COLO668 (cell line): ENCODE data around the gene PAX5.
A peak's percentile ranks its signal among the peaks of the same experiment; 100 is the strongest.

ENCODE experiments used
- DNase-seq: peaks from one replicate; lab custom pipeline; 2025; ENCODE audit not compliant: unreplicated experiment; lab: John Stamatoyannopoulos, UW

Gene PAX5

GRCh38 chr9:36988848-36989247 is 45.2 kb downstream of the PAX5 start:
- no peak for DNase-seq

GRCh38 chr9:36987891-36988290 is 46.2 kb downstream of the PAX5 start:
- no peak for DNase-seq

GRCh38 chr9:36987409-36987808 is 46.7 kb downstream of the PAX5 start:
- no peak for DNase-seq

- no peak for DNase-seq
These were observed 47.3 kb downstream of the PAX5 start for GRCh38 chr9:36986468-36987408.

- no peak for DNase-seq
These were observed 48.1 kb downstream of the PAX5 start for GRCh38 chr9:36985769-36986467.

GRCh38 chr9:36985061-36985768 is 48.9 kb downstream of the PAX5 start:
- DNase-seq = no peak

- peak; percentile 54 for DNase-seq
These were observed 53.7 kb downstream of the PAX5 start for GRCh38 chr9:36980148-36980974.

- DNase-seq = no peak
These were observed 57.6 kb downstream of the PAX5 start for GRCh38 chr9:36976371-36977030.

- DNase-seq = no peak
These were observed 59.3 kb downstream of the PAX5 start for GRCh38 chr9:36974731-36975130.

GRCh38 chr9:36971935-36972488 is 62.1 kb downstream of the PAX5 start:
- DNase-seq = no peak

GRCh38 chr9:36970007-36970888 is 63.8 kb downstream of the PAX5 start:
- peak; percentile 9 for DNase-seq

GRCh38 chr9:36969216-36969771 is 64.8 kb downstream of the PAX5 start:
- DNase-seq = no peak

- DNase-seq = no peak
These were observed 65.4 kb downstream of the PAX5 start for GRCh38 chr9:36968574-36969215.

- DNase-seq = no peak
These were observed 66.1 kb downstream of the PAX5 start for GRCh38 chr9:36967997-36968396.

GRCh38 chr9:36966371-36967097 is 67.5 kb downstream of the PAX5 start:
- DNase-seq = no peak

- no peak for DNase-seq
These were observed 69.3 kb downstream of the PAX5 start for GRCh38 chr9:36964791-36965190.

- no peak for DNase-seq
These were observed 70.7 kb downstream of the PAX5 start for GRCh38 chr9:36963346-36963745.
